Right renal pelvis (tissue), 4 donors: ENCODE data around the gene COL6A1. TPM values are rescaled to one million over a fixed set of nuclear protein-coding genes. Genes with fewer than 3 reads are reported as not detected.
"Not testable (repeated sequence)": the region's sequence is repeated elsewhere in the genome, so short reads cannot be mapped to it uniquely, and the experiment has no call there.

ENCODE experiments used
- DNase-seq, 4 donors: peaks; one replicate each; pipeline ENCODE4 v3.0.0-alpha.2; 2013; ENCODE audit warnings: low read depth in 4 of 4, low spot score in 3 of 4, missing footprints in 1 of 4
- polyA plus RNA-seq, 4 donors: library from polyadenylated mRNA; unstranded; fragments of 120-200 nt; gene quantifications; one replicate each; pipeline ENCODE4 v1.2.1, GENCODE V29; 2013; ENCODE audit not compliant: insufficient read length in 4 of 4

COL6A1 gene
- polyA plus RNA-seq, 4 donors: 251 to 352 (median 268) TPM

DNA sequence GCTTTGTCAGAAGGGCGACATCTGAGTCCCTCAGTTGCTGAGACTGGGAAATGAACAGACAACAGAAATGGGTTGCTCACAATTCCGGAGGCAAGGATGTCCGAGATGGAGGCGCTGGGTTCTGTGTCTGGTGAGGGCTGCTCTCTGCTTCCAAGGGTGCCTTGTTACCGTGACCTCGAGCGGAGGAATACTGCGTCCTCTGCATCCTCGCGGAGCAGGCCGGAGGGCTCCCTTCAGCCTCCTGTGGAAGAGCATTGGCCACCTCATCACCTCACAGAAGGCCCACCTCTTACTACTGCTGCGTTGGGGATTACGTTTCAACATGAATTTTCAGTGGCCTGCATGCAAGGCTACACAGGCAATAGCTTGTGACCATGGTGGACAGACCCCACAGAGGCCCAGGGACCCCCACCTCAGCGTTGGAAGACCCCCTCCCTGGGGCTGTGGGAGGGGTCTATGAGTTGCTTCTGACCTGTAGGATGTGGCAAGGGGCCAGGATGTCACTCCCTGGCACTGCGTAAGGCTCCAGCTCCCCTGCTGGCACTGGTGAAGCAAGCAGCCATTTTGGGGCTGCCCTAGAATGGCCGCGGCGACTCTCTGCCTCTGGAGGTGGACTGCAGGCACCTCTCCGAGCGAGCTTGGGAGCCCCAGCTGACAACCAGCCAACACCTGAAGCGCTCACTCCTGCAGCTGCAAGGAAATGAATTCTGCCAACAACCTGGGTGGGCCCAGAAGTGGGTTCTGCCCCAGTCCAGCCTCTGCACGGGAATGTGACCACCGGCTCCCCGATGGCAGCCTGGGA lies 36.3 kb upstream of the COL6A1 start:
- DNase-seq: no peak

DNA sequence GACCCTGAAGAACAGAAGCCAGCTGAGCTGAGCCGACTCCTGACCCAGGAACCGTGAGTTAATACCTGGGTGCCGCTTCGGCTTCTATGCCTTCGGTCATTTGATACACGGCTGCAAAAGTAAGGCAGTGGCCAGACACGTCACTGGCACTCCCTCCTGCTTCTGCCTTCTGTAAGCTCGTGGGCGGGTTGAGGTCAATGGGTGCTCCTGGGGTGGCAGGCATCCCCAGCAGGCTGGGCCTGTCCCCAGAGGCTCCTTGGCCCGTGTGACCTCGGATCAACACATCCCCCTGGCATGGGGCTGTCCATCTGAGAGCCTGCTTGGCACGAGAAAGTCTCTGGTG lies 35.7 kb upstream of the COL6A1 start:
- DNase-seq: no peak

DNA sequence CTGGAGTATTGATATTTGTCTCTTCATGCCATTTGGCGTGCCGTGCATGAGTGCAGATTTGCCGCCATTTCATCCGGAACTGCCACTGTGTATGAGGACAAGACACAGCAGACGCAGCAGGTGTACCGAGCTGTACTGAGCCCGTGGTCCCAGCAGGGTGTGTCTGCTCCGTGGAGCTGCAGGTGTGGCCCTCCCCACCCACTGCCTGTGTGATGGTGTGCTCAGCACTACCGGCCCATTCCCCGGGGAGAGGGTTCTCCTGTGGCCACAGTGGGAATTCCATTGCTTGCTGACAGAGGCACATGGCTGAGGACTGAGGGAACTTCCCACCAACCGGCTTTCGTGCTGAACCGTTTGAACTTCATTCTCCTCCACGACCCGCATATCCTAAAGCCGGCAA lies 34.3 kb upstream of the COL6A1 start:
- DNase-seq: no peak

DNA sequence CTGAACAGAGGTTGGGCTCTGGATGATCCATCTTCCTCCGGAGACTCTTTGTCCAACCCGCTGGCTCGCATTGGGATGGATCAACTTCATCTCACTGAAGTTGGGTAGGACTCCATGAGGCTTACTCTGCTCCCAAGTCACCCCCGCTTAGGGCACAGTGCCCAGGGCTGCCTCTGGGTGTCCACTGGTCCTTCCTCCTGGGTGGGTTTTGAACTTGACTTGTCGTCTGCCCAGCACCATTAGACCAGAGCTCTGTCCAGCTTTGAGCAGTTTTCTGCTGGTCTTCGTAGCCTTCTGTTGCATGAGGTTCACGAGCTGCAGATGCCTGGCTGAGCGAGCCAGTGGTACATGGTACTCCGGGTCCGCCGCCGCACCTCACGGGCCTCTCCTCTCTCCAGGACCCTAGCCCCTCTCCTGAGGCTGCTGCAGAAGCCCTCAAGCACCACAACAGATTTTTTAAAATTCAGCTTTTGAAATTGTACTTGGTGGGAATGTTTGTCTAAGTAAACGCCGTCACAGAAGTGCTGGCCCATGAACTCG lies 33.8 kb upstream of the COL6A1 start:
- DNase-seq: no peak

DNA sequence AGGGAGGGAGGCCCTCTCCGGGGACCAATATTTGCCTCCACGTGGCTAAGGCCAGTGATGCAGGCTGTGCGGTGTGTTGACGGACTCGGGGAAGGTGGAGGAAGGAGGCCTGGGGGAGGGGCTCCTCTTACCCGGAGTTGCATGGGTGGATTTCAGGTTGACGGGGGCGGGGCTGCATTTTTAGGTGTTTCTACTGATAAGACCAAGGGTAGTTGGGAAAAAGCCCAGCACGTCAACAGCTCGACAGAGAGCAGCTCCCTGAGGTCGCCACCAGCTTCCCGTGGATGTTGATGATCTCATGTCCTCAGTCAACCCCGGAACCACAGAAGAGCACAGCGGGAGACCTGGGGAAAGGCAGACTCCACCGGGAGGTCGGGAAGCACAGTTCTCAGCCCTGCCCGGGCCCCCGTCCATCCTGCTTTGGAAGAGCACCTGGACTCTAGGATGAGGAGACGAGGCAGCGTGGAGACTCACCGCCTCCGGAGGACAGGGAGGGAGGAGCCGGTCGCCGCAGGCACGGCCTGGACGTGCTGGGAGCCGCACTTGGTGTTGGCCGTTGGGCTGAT lies 32.9 kb upstream of the COL6A1 start:
- DNase-seq: no peak

DNA sequence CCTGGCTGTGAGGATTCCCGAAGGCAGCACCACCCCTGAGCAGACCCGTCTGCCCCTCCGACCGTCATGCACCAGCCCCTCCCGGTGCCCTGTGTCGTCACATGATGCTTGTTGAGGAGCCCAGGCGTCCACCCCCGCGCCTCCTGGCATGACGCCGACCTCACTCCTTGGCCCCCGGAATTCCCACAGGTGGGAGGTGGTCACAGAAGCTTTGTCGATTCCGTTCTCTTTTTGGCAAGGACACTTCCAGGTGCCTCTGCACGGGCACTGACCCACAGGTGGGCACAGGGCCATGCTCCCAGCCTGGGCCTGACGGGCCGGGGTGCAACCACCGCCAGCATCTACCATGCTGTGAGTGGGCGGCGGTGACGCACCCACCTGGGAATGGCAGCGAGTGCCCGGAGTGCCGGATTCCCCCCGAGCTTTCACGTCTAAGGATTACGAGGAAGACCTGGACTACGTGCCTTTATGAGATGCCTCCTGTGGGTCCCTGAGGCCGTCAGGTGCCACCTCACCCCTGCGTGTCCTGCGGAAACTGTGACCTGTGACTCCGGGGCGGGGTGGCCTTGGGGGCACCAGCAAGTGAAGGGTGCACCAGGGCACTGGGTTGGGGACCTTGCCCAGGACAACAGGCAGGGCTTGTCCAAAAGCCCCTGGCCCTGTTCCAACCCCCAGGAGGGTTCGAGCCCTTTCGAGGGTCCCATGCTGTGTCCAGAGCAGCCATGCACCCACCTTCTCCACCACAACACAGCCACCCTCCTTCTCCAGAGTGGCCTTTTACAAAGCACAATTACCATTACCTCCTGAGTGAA lies 31.4 kb upstream of the COL6A1 start:
- DNase-seq: no peak

DNA sequence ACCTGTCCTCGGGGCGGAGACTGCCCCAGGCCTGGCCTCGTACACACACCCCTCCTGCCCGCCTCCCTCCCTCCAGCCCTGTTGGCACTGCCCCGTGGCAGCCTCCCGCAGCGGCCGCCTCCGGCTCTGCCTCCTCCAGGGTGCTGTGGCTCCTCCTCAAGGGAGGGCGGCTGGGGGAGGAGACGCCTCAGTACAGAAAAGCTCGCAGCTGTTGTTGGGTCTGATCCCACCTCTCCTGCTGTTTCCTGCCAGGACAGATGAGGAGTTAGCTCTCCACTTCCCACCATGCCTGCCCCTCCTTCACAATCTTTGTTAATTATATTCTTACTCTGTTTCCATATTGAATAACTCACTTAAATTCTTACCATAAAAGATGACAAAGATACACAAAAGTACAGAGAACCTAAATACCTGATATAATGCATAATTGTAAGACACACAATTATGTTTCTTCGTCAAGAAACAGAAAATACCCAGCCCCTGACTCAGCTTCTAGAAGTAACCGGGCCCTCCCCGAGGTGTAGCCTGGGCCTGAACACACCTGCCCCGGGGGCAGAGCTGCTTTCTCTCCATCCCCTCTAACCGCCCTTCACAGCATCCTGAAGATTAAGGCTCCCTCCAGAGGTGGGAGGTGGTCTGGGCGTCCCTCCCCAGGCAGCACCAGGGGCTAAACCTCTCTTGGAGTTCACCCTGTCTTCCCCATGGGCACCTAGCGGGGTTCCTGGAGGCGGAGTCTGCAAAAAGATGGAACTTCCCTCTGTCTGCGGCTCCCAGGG lies 30.6 kb upstream of the COL6A1 start:
- DNase-seq: no peak

DNA sequence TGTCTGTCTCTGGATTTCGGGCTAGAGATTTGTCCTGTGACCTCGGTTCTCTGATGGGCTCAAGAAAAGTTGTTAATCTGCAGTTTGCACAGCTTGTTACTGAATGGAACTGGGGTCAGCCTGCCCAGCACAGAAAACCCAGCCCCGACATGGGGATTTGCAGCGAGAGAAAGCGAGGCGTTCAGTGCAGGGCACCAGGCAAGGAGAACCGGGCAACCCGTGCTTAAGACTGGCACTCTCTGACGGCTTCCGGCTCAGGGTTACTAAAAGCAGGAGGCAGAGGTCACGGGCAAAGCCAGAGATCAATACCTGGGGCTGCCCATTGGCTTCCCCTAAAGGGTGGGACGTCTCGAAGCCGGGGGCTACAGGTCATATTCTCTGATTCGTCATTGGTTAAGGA lies 29.9 kb upstream of the COL6A1 start:
- no peak for DNase-seq

DNA sequence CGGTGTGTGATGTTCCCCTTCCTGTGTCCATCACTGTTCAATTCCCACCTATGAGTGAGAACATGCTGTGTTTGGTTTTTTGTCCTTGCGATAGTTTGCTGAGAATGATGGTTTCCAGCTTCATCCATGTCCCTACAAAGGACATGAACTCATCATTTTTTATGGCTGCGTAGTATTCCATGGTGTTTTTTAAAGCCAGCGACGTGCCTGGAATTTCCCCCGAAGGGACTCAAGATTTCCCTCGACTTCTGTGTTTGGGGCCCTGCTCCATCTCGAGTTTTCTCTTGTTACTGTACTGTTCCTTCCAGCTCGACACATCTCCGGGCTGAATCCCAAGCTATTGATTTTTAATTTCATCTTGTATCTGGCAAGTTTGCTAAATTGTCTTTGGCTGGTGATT lies 29.0 kb upstream of the COL6A1 start:
- not testable (repeated sequence) for DNase-seq

DNA sequence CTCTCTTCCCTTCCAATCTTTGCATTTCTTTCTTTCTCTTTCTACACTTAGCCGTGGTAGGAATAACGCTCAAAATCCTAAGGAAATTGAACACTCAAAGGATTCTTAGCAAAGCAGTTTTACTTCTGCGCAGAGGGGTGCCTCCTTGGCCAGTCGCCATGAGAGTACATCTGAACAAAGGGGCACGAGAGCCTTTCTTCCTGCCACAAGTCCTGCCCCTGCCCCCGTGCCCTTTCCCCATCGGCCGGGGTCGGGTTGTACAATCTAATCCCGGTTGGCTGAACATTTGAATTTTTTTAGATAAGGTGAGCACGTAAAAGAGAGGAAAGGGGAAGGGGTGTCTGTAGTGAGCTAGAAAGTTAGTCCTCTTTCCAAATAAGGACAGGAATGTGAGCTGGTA lies 28.6 kb upstream of the COL6A1 start:
- no peak for DNase-seq

DNA sequence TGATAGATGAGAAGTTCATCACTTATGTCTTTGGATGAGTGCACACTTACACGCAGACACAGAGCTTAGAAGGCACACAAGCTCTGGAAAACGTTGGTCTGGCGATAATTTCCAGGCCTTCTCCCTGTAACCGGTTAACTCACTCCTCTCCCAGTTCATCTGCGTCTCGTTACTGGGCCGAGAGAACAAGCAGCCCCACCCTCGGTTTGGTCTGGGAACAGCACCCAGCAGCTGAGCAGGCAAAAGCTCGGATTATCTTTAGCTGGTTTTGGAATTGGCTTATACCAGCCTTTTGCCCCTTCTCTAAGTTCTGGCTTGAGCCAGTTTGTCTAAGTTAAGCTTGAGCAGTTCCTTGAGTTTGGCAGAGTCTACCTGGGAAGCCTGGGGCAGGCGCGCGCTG lies 27.3 kb upstream of the COL6A1 start:
- DNase-seq: no peak

DNA sequence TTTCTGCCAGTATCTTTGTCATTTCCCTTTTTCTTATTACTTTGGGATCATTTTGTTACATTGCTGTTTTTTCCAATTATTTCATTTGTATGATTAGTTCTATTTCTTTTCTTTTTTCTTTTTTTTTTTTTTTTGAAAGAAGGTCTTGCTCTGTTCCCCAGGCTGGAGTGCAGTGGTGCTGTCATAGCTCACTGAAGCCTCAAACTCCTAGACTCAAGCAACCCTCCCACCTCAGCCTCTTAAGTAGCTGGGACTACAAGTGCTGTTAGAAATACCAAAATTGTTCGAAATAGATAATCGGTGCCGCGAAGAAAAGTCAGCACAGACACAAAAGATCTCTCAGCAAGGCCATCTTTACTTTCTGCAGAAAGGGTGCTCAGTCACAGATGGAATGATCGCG lies 26.6 kb upstream of the COL6A1 start:
- DNase-seq: no peak

DNA sequence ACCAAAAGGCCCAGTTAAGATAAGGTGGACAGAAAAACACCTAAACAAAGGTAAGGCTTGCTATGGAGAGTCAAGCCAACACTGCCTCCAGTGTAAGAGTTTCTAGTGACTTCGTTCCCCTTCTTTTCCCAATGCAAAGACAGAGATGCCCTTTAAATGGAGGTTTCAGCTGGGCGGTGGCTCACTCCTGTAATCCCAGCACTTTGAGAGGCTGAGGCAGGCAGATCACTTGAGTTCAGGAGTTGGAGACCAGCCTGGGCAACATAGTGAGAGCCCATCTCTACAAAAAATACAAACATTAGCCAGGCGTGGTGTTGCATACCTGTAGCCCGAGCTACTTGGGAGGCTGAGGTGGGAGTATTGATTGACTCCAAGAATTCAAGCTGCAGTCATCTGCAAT lies 24.0 kb upstream of the COL6A1 start:
- no peak for DNase-seq

DNA sequence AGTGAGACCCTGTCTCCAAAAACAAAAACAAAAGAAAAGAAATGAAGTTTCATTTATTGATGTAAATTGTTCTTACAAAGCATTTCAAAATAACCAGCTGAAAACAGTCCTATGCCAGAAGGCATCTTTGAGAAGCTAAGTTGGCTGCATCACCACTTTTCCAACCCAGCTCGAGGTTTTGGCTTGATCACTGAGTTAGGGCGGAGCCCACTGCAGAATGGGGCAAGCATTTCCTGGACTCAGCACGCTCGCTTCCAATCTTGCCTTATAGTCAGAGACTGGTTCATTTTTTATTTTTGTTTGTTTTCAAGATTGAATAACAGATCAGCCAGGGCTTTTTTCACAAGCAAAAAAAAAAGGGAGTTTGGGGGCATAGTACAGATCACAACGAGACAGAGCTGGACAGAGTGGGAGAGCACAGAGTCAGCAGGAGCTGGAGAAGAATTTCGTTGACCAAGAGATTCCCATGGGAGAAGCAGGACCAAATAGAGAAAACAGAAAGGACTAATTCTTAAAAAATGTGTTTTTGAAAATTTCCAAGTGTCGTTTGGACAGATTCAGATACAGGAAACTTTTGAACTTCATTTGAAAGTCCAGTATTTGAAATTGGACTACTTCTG lies 23.5 kb upstream of the COL6A1 start:
- DNase-seq: no peak

DNA sequence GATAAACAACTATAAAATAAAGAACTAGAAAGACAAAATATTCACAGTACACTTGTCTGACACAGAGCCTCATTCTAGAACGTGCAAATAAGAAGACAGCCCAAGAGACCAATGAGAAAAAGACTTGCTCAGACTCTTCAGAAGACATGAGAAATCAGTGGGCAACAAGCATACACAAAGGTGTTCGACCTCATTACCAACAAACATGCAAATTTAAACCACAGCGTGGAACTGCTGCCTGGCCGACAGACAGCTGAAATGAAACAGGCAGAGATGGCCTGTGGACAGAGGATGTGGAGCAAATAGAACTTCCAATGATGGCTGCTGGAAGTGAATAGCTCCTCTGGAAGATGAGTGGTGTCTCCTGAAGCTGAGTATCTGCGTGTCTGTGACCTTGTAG lies 22.4 kb upstream of the COL6A1 start:
- DNase-seq: no peak

DNA sequence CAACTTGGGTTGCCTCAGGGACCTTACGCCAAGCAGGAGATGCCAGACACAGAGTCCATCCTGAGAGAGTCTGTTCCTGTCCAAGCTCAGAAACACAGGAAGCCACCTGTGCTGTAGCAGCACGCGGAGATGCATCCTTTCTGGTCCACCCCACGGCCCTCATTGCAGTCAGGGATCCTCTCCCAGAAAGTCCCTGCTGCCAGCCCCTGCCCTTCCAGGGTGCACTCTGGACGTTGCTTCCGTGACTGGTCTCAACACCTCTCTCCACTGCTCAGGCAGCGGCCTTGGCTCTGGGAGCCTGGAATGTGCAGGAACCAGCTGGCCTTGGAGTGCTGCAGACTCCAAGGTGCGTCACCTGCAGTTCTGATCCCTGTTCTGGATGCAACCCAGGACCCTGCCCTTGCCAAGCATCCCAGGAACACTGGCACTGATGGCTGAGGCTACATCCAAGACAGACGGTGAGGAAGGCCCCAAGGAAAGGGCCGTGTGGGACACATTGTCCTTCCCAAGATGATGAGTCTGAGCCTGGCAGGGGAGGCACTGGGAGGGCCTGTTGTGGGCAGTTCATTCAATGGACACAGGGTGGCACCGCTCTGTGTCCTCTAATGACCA lies 21.7 kb upstream of the COL6A1 start:
- no peak for DNase-seq

DNA sequence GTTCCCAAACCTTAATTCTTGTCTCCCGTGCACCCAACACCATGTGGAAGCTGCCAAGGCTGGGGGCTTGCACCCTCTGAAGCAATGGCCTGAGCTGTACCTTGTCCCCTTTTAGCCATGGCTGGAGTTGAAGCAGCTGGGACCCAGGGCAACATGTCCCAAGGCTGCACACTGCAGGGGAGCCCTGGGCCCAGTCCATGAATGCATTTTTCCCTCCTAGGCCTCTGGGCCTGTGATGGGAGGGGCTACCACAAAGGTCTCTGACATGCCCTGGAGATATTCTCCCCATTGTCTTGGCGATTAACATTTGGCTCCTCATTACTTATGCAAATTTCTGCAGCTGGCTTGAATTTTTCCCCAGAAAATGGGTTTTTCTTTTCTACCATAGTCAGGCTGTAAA lies 20.2 kb upstream of the COL6A1 start:
- DNase-seq: not testable (repeated sequence)

DNA sequence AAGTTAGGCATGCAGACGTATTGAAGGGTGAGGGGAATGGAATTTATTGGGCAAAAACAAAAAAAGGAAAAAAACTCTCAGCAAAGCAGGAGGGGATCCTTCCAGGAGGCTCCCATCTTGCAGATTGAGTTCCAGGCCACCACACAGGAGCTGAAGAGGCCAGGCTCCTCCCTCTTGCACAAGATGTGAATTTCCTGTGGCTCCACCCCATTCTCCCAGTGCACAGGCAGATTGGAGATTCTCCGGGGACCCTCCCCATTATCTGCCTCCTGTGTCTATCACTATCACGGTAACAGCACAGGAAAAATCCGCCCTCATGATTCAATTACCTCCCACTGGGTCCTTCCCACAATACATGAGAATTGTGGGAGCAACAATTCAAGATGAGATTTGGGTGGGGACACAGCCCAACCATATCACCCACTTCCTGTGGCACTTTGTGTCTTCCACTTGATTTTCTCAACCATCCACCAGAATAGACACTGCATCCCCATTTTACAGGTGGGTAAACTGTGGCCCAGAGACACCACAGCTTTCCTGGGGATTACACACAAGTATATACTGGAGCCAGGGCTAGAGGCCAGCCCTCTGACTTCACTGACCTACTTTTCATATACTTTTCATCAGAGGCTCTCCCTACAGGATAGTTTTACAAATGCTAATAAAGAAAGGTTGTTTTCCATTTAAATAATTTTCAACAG lies 18.9 kb upstream of the COL6A1 start:
- DNase-seq: no peak

DNA sequence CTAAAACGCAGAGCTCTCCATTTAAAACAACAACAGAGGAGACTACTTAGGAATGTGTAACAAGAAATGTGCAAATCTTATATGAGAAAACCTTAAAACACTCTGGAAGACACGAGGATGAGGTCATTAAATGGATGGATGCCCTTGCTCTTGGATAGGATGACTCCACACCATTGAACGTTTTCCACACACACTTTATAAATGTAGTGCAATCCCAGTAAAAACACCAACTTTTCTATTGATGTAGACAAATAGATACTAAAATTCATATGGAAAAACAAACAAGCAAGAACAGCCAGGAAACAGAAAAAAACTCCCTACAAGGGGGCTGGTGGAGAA lies 18.4 kb upstream of the COL6A1 start:
- no peak for DNase-seq

DNA sequence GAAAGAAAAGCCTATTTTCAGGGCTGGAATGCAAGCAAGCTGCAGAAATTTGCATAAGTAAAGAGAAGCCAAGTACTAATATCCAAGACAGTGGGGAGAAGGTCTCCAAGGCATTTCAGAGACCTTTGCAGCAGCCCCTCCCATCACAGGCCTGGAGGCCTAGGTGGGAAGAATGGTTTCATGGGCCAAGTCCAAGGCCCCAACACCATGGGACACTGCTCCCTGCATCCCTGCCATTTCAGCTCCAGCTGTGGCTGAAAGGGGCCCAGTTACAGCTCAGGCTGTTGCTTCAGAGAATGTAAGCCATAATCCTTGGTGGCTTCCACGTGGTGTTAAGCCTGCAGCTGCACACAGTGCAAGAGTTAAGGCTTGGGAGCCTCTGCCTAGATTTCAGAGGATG lies 16.9 kb upstream of the COL6A1 start:
- no peak for DNase-seq
